HEK293 (cell line): Measurements from ENCODE around the gene CAPN5.

Experiments used
- CTCF ChIA-PET: fragments of 350-600 bp; formaldehyde crosslinking; extraction: SDS; loops from one replicate; lab custom pipeline; 2021; ENCODE audit warnings: antibody characterized with exemption; lab: Yijun Ruan, JAX
- POLR2A ChIA-PET: fragments of 300-600 bp; formaldehyde crosslinking; extraction: SDS; loops from one replicate; lab custom pipeline; 2020; ENCODE audit warnings: antibody characterized with exemption, inconsistent platforms; lab: Yijun Ruan, JAX
- H3K27ac ChIP-seq: fragments of 200-500 bp; sonication (Bioruptor generic); 2 replicates; pipeline ENCODE4 v1.5.1; 2014; ENCODE audit warnings: low read depth, low read length, control low read depth, inconsistent platforms; ENCODE audit errors: extremely low read depth
- H3K36me3 ChIP-seq, 2 experiments: fragments of 200-500 bp in 1 of 2; sonication (Bioruptor generic) in 1 of 2; 1 replicate in 1 of 2; 2 replicates in 1 of 2; pipeline ENCODE4 v1.5.1; 2014 to 2017; ENCODE audit warnings: inconsistent platforms in 2 of 2, low read length in 2 of 2; ENCODE audit not compliant: control insufficient read depth in 2 of 2, insufficient read depth in 1 of 2
- H3K4me1 ChIP-seq: fragments of 200-500 bp; sonication (Bioruptor generic); 2 replicates; pipeline ENCODE4 v1.5.1; 2014; ENCODE audit warnings: mild to moderate bottlenecking, low read length, inconsistent platforms; ENCODE audit not compliant: control insufficient read depth, insufficient read depth
- H3K4me3 ChIP-seq: 2 replicates; pipeline ENCODE4 v1.5.1; 2011; ENCODE audit warnings: low read depth, mild to moderate bottlenecking, control low read depth, low read length, moderate library complexity
- H3K9me3 ChIP-seq: fragments of 200-500 bp; sonication (Bioruptor generic); 2 replicates; pipeline ENCODE4 v1.5.1; 2014; ENCODE audit warnings: low read depth, low read length, inconsistent platforms; ENCODE audit not compliant: control insufficient read depth, insufficient read depth
- BCL11B ChIP-seq: fragments of 450-650 bp; formaldehyde crosslinking; IDR thresholded peaks from 2 replicates; pipeline ENCODE4 v1.5.1; 2016; ENCODE audit warnings: low read depth, missing biosample characterization, missing genetic modification characterization
- GFI1B ChIP-seq: fragments of 450-650 bp; formaldehyde crosslinking; IDR thresholded peaks from 2 replicates; pipeline ENCODE4 v1.5.1; 2016; ENCODE audit warnings: missing biosample characterization, missing genetic modification characterization
- GLI4 ChIP-seq: fragments of 450-650 bp; formaldehyde crosslinking; IDR thresholded peaks from 2 replicates; pipeline ENCODE4 v1.5.1; 2016; ENCODE audit warnings: missing biosample characterization, missing genetic modification characterization
- HOXC10 ChIP-seq: sonication (generic); formaldehyde crosslinking; IDR thresholded peaks from 2 replicates; pipeline ENCODE4 v1.8.1; 2023; ENCODE audit warnings: mild to moderate bottlenecking, missing genetic modification reagents
- OVOL3 ChIP-seq: fragments of 450-650 bp; formaldehyde crosslinking; IDR thresholded peaks from 2 replicates; pipeline ENCODE4 v1.5.1; 2016; ENCODE audit warnings: missing biosample characterization, missing genetic modification characterization
- PRDM1 ChIP-seq: fragments of 450-650 bp; formaldehyde crosslinking; IDR thresholded peaks from 2 replicates; pipeline ENCODE4; 2016; ENCODE audit warnings: missing biosample characterization, missing genetic modification characterization
- ZNF10 ChIP-seq: fragments of 450-650 bp; formaldehyde crosslinking; IDR thresholded peaks from 2 replicates; pipeline ENCODE4 v1.5.1; 2017; ENCODE audit warnings: missing biosample characterization, missing genetic modification characterization
- ZNF132 ChIP-seq: fragments of 450-650 bp; formaldehyde crosslinking; IDR thresholded peaks from 2 replicates; pipeline ENCODE4 v1.5.1; 2017; ENCODE audit warnings: missing biosample characterization, missing genetic modification characterization, borderline replicate concordance
- ZNF138 ChIP-seq: fragments of 450-650 bp; formaldehyde crosslinking; IDR thresholded peaks from 2 replicates; pipeline ENCODE4 v1.5.1; 2016; ENCODE audit warnings: missing biosample characterization, missing genetic modification characterization, borderline replicate concordance
- ZNF16 ChIP-seq: fragments of 450-650 bp; formaldehyde crosslinking; IDR thresholded peaks from 2 replicates; pipeline ENCODE4 v1.5.1; 2016; ENCODE audit warnings: low read depth, missing biosample characterization, missing genetic modification characterization
- ZNF24 ChIP-seq: fragments of 450-650 bp; formaldehyde crosslinking; IDR thresholded peaks from 2 replicates; pipeline ENCODE4 v1.5.1; 2016; ENCODE audit warnings: missing biosample characterization, missing genetic modification characterization
- ZNF274 ChIP-seq, 2 experiments: fragments of 200-500 bp in 1 of 2; fragments of 450-650 bp in 1 of 2; sonication (Bioruptor generic) in 1 of 2; formaldehyde crosslinking in 1 of 2; IDR thresholded peaks; 2 replicates each; pipeline versions ENCODE4 v1.5.1 to v1.6.1; 2014 to 2016; ENCODE audit warnings: borderline replicate concordance in 1 of 2, inconsistent platforms in 1 of 2, low read length in 1 of 2, missing biosample characterization in 1 of 2, missing genetic modification characterization in 1 of 2
- ZNF426 ChIP-seq: fragments of 450-650 bp; formaldehyde crosslinking; IDR thresholded peaks from 2 replicates; pipeline ENCODE4 v1.5.1; 2017; ENCODE audit warnings: missing biosample characterization, missing genetic modification characterization, mild to moderate bottlenecking, inconsistent platforms, moderate library complexity
- ZNF521 ChIP-seq: fragments of 450-650 bp; formaldehyde crosslinking; IDR thresholded peaks from 2 replicates; pipeline ENCODE4 v1.5.1; 2017; ENCODE audit warnings: missing biosample characterization, mild to moderate bottlenecking, missing genetic modification characterization
- ZNF544 ChIP-seq: fragments of 450-650 bp; formaldehyde crosslinking; IDR thresholded peaks from 2 replicates; pipeline ENCODE4 v1.5.0; 2017; ENCODE audit warnings: missing biosample characterization, missing genetic modification characterization
- ZNF596 ChIP-seq: fragments of 450-650 bp; IDR thresholded peaks from 2 replicates; pipeline ENCODE4 v1.5.0; 2018; ENCODE audit warnings: missing biosample characterization, mild to moderate bottlenecking, missing genetic modification characterization, moderate library complexity
- ZNF658 ChIP-seq: fragments of 450-650 bp; formaldehyde crosslinking; IDR thresholded peaks from 2 replicates; pipeline ENCODE4; 2016; ENCODE audit warnings: missing biosample characterization, missing genetic modification characterization
- ZNF664 ChIP-seq: fragments of 450-650 bp; formaldehyde crosslinking; IDR thresholded peaks from 2 replicates; pipeline ENCODE4 v1.5.1; 2016; ENCODE audit warnings: missing biosample characterization, missing genetic modification characterization
- ZNF707 ChIP-seq: fragments of 450-650 bp; formaldehyde crosslinking; IDR thresholded peaks from 2 replicates; pipeline ENCODE4 v1.5.1; 2016; ENCODE audit warnings: missing biosample characterization, missing genetic modification characterization
- ZNF837 ChIP-seq: fragments of 450-650 bp; formaldehyde crosslinking; IDR thresholded peaks from 2 replicates; pipeline ENCODE4 v1.5.1; 2016; ENCODE audit warnings: missing biosample characterization, missing genetic modification characterization
- TF ChIP-seq, protein P1 (sequence below): fragments of 450-650 bp; formaldehyde crosslinking; IDR thresholded peaks from 2 replicates; pipeline ENCODE4 v1.5.1; 2016; ENCODE audit warnings: missing biosample characterization, missing genetic modification characterization
- TF ChIP-seq, protein P2 (sequence below): fragments of 450-650 bp; formaldehyde crosslinking; IDR thresholded peaks from 2 replicates; pipeline ENCODE4 v1.5.1; 2016; ENCODE audit warnings: missing biosample characterization, missing genetic modification characterization

The CAPN5 gene

DNA sequence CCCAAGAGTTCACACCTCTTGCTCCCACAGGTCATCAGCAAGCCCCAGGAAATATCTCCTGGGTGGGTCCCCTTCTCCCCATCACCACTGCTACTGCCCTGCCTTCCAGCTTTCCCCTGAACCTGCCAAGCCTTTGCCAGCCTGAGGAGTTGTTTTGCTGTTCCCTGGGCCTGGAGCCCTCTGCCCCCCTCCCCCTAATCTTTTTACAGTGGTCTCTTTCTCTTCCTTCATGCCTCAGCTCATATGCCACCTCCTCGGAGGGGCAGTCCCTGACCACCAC lies 80.2 kb downstream of the CAPN5 start:
- TF ChIP-seq ZNF837 (tag by site-specific recombination) (no peak), ZNF596 (tag by site-specific recombination) (no peak), ZNF664 (tag by site-specific recombination) (no peak), BCL11B (tag by site-specific recombination) (no peak), ZNF16 (no peak)
- no peaks in the 10 kb centered on the region for H3K4me1 ChIP-seq
- ChIA-PET POLR2A (interaction anchor here (0.5 kb wide), 1 partner anchor 11 kb away, joined by 3 read pairs; no protein-coding TSS in a partner anchor), CTCF (interaction anchor here (0.7 kb wide), 1 partner anchor 20 kb away, joined by 3 read pairs; no protein-coding TSS in a partner anchor)
- H3K36me3 ChIP-seq = no peaks in the 10 kb centered on the region
- H3K27ac ChIP-seq = no peak overlapping the region
- H3K9me3 ChIP-seq = no peaks in the 10 kb centered on the region
- H3K4me3 ChIP-seq = no peak overlapping the region

DNA sequence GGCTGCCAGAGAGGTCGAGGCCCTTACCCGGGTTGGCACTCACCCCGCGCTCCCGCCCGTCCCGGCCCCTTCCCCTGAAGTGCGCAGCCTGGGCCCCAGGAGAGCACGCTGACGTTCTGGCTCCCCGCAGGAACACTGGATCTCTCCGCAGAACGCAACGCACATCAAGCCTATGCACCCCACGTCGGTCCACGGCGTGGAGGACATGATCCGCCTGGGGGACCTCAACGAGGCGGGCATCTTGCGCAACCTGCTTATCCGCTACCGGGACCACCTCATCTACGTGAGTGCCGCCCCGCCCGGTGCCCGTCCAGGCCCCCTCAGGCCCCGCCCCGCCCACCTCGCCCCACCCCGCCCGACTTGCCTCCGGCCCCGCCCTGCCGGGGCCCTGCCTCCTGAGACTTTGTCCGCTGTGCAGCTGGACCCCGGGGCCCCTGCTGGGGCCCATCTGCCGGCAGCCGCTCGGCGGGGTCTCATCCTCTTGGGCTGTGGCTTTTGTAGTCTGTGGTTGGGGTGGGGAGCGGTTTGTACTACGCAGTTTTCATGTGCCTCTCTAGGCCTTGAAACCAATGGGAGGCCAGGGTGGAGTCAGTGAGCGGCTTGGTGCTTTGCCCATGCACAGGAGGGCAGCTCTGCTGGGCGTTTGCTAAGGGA lies 81.0 kb downstream of the CAPN5 start:
- CTCF ChIA-PET = interaction anchor here (0.5 to 2.7 kb wide), 3 partner anchors 19 to 326 kb away, joined by 4 to 7 read pairs (median 5); partner anchors contain the start of gene MYO7A
- no peak for TF ChIP-seq HOXC10 (CRISPR knock-in tag)
- TF ChIP-seq ZNF24 (tag by site-specific recombination) = no peak
- no peak for TF ChIP-seq PRDM1 (tag by site-specific recombination)
- no peak for TF ChIP-seq ZNF521 (tag by site-specific recombination)
- Histone ChIP-seq H3K36me3 (no peaks in the 10 kb centered on the region), H3K4me1 (no peaks in the 10 kb centered on the region), H3K27ac (no peak overlapping the region), H3K4me3 (no peak overlapping the region), H3K9me3 (no peaks in the 10 kb centered on the region)
- POLR2A ChIA-PET = no interaction called here

DNA sequence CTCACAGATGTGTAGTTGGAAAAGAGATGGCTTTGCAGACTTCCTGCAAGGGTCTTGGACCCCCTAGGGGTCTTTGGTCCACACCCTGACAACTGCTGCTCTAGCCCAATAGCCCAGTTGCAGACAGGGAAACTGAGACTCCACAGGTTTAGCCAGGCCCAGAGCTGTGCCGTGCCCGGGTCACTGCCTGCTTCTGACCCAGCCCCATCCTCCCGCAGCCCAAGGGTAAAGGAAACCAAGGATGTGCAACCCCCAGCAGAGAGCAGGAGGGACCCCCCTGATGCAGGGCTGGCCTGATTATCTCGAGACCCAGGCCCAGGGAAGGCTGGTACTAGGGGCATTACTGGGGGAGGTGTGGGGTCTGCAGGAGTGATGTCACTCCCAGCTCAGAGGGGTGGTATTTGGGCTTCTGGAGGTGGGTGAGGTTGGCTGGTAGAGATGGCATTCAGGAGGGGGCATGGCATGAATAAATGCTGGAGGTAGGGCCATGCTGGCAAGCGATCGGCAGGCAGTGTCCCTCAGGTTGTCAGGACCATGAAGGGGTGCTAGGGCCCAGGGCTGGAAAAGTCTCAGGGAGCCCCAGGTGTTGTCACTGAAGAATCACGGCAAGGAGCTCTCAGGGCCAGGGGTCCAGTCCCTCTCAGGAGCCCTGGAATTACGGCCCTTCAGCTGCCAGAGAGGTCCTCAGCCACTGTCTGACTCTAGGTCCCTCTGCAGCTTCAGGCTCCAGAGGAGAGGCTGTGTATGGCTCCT lies 82.4 kb downstream of the CAPN5 start:
- TF ChIP-seq ZNF10 (tag by site-specific recombination) = no peak
- no peak for TF ChIP-seq ZNF658
- TF ChIP-seq ZNF426 (tag by site-specific recombination) = no peak
- TF ChIP-seq ZNF544 = no peak
- no peak for TF ChIP-seq OVOL3
- TF ChIP-seq ZNF132 (tag by site-specific recombination) = no peak
- no peak for TF ChIP-seq BCL11B (tag by site-specific recombination)
- TF ChIP-seq GLI4 (tag by site-specific recombination) = no peak
- TF ChIP-seq ZNF138 (tag by site-specific recombination) = no peak
- no peak for TF ChIP-seq GFI1B (tag by site-specific recombination)
- H3K9me3 ChIP-seq = no peaks in the 10 kb centered on the region
- H3K4me3 ChIP-seq = no peak overlapping the region
- CTCF ChIA-PET = interaction anchor here (0.5 to 2.7 kb wide), 3 partner anchors 17 to 75 kb away, joined by 3 to 7 read pairs (median 4); partner anchors contain the start of gene MYO7A
- H3K4me1 ChIP-seq = no peaks in the 10 kb centered on the region
- H3K27ac ChIP-seq = no peak overlapping the region
- POLR2A ChIA-PET = no interaction called here
- no peaks in the 10 kb centered on the region for H3K36me3 ChIP-seq

DNA sequence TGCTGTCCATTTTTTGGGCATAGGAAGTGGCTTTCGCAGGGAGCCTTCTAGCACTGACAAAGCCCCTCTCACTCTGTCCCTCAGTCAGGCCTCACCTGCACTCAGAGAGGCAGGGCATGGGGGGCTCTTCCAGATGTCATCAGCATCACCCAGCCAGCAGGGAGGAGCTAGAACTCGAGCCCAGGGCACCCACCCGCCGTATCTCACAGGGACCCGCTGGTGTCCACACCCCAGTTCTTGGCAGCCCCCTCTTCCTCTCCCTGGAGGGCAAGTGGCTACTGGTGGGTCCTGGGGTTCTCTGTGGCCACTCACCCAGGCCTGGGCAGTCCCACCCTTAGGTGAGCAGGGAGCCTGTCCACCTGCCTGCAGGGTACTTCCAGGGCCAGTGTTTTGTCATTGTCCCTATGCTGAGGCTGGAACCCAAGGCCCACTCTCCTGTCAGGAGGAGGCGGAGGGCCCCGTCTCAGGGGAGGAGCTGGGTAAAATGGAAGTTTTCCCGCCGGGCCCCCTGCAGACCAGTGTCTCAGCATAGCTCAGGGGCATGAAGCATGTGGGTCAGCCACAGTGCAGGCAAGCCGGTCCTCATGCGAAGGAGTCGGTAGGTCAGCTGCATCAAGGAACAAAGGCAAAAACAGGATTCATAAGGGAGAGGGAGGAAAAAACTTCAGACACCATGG lies 83.1 kb downstream of the CAPN5 start:
- no peak overlapping the region for H3K4me3 ChIP-seq
- H3K9me3 ChIP-seq = no peaks in the 10 kb centered on the region
- no peaks in the 10 kb centered on the region for H3K36me3 ChIP-seq
- no peak overlapping the region for H3K27ac ChIP-seq
- no peaks in the 10 kb centered on the region for H3K4me1 ChIP-seq
- ChIA-PET POLR2A (no interaction called here), CTCF (interaction anchor here (0.5 to 2.7 kb wide), 3 partner anchors 22 to 350 kb away, joined by 3 to 7 read pairs (median 3); partner anchors contain the start of gene MYO7A)
- TF ChIP-seq ZNF274 (IDR thresholded peaks at IDR 0.05; ENCODE audit: low read length) = no peak
- TF ChIP-seq ZNF274 (tag by site-specific recombination; IDR thresholded peaks at IDR 0.05; ENCODE audit: borderline replicate concordance) = no peak
- TF ChIP-seq ZNF707 (tag by site-specific recombination) = no peak
- TF ChIP-seq, protein P1, sequence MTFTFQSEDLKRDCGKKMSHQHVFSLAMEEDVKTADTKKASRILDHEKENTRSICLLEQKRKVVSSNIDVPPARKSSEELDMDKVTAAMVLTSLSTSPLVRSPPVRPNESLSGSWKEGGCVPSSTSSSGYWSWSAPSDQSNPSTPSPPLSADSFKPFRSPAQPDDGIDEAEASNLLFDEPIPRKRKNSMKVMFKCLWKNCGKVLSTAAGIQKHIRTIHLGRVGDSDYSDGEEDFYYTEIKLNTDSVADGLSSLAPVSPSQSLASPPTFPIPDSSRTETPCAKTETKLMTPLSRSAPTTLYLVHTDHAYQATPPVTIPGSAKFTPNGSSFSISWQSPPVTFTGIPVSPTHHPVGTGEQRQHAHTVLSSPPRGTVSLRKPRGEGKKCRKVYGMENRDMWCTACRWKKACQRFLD (tag by site-specific recombination) = no peak
- TF ChIP-seq, protein P2, sequence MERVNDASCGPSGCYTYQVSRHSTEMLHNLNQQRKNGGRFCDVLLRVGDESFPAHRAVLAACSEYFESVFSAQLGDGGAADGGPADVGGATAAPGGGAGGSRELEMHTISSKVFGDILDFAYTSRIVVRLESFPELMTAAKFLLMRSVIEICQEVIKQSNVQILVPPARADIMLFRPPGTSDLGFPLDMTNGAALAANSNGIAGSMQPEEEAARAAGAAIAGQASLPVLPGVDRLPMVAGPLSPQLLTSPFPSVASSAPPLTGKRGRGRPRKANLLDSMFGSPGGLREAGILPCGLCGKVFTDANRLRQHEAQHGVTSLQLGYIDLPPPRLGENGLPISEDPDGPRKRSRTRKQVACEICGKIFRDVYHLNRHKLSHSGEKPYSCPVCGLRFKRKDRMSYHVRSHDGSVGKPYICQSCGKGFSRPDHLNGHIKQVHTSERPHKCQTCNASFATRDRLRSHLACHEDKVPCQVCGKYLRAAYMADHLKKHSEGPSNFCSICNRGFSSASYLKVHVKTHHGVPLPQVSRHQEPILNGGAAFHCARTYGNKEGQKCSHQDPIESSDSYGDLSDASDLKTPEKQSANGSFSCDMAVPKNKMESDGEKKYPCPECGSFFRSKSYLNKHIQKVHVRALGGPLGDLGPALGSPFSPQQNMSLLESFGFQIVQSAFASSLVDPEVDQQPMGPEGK (tag by site-specific recombination) = no peak
- no peak for TF ChIP-seq OVOL3
